GM23248 (cell line): ENCODE results near the gene SDHAF3. TPM values are rescaled to one million over a fixed set of nuclear protein-coding genes. Genes with fewer than 3 reads are reported as not detected.
A peak's percentile ranks its signal among the peaks of the same experiment; 100 is the strongest.

Experiments
- DNase-seq: peaks from one replicate; pipeline ENCODE4 v3.0.0-alpha.2; 2015
- H2AFZ ChIP-seq: fragments of 200-600 bp; sonication (generic); 2 replicates; pipeline ENCODE4 v1.6.1; 2016; ENCODE audit warnings: antibody characterized with exemption
- H3F3A ChIP-seq: fragments of 200-600 bp; sonication (generic); 2 replicates; pipeline ENCODE4 v1.6.1; 2016; ENCODE audit warnings: mild to moderate bottlenecking, antibody characterized with exemption, mixed run types; ENCODE audit not compliant: insufficient read depth
- H3K27ac ChIP-seq: fragments of 200-600 bp; sonication (generic); 2 replicates; pipeline ENCODE4 v1.5.1; 2016; ENCODE audit warnings: mild to moderate bottlenecking
- H3K27me3 ChIP-seq: fragments of 200-600 bp; sonication (generic); replicated peaks from 2 replicates; pipeline ENCODE4 v1.6.1; 2016; ENCODE audit warnings: mild to moderate bottlenecking; ENCODE audit not compliant: insufficient read depth
- H3K36me3 ChIP-seq: fragments of 200-600 bp; sonication (generic); 2 replicates; pipeline ENCODE4 v1.6.1; 2016; ENCODE audit warnings: low read depth, mild to moderate bottlenecking
- H3K4me1 ChIP-seq: fragments of 200-600 bp; sonication (generic); 2 replicates; pipeline ENCODE4 v1.6.1; 2016; ENCODE audit warnings: mild to moderate bottlenecking; ENCODE audit not compliant: insufficient read depth
- H3K4me2 ChIP-seq: fragments of 200-600 bp; sonication (generic); one replicate; pipeline ENCODE4 v1.6.1; 2016; ENCODE audit warnings: mild to moderate bottlenecking; ENCODE audit not compliant: unreplicated experiment
- H3K4me3 ChIP-seq: fragments of 200-600 bp; sonication (generic); 2 replicates; pipeline ENCODE4 v1.5.1; 2016; ENCODE audit warnings: mild to moderate bottlenecking
- H3K79me2 ChIP-seq: fragments of 200-600 bp; sonication (generic); 2 replicates; pipeline ENCODE4 v1.6.1; 2016; ENCODE audit warnings: mild to moderate bottlenecking; ENCODE audit not compliant: insufficient read depth
- H3K9ac ChIP-seq: fragments of 200-600 bp; sonication (generic); 2 replicates; pipeline ENCODE4 v1.6.1; 2016; ENCODE audit warnings: mild to moderate bottlenecking
- H3K9me2 ChIP-seq: fragments of 200-600 bp; sonication (generic); 2 replicates; pipeline ENCODE4 v1.6.1; 2016; ENCODE audit warnings: mixed run types, mild to moderate bottlenecking, moderate library complexity; ENCODE audit not compliant: insufficient read depth
- H3K9me3 ChIP-seq: fragments of 200-600 bp; sonication (generic); one replicate; pipeline ENCODE4 v1.6.1; 2017; ENCODE audit warnings: low read depth
- H4K20me1 ChIP-seq: fragments of 200-600 bp; sonication (generic); 2 replicates; pipeline ENCODE4 v1.6.0; 2016; ENCODE audit not compliant: insufficient read depth
- EZH2 ChIP-seq: fragments of 200-600 bp; sonication (generic); IDR thresholded peaks from 2 replicates; pipeline ENCODE4 v1.6.1; 2018; ENCODE audit warnings: antibody characterized with exemption, mild to moderate bottlenecking; ENCODE audit not compliant: insufficient read depth, poor library complexity, severe bottlenecking
- EZH2phosphoT487 ChIP-seq: fragments of 200-600 bp; sonication (generic); IDR thresholded peaks from 2 replicates; pipeline ENCODE4 v1.6.1; 2018; ENCODE audit warnings: antibody characterized with exemption, moderate library complexity, mild to moderate bottlenecking, low read depth; ENCODE audit not compliant: insufficient read depth
- WGBS, 2 experiments: methylation state at CpG; one replicate each; pipeline ENCODE4 v1.1.6; 2015 to 2017; ENCODE audit warnings: low lambda C conversion rate in 2 of 2, low coverage in 1 of 2; ENCODE audit errors: missing lambda C conversion rate in 2 of 2; 5-methylcytosine and 5-hydroxymethylcytosine counted together
- in situ Hi-C: fragments of 300-500 bp; cut with MboI; formaldehyde crosslinking; loops from 2 replicates; pipeline ENCODE4 v1.15.0; 2020
- polyA plus RNA-seq: library from polyadenylated mRNA; unstranded; fragments of >200 nt; fragmentation: Nextera tagmentation; extraction: Ambion mirVana; gene quantifications from 2 replicates; pipeline ENCODE4 v1.2.1, GENCODE V29; 2016
- total RNA-seq: library from RNA; depleted of rRNA; stranded (reverse); fragments of >200 nt; shearing (Covaris generic); gene quantifications from 2 replicates; pipeline ENCODE4 v1.2.3, GENCODE V29; 2014

SDHAF3 gene
- total and polyA plus RNA-seq, 2 experiments from 2014 or later = 6.3 to 34.0 TPM

DNA sequence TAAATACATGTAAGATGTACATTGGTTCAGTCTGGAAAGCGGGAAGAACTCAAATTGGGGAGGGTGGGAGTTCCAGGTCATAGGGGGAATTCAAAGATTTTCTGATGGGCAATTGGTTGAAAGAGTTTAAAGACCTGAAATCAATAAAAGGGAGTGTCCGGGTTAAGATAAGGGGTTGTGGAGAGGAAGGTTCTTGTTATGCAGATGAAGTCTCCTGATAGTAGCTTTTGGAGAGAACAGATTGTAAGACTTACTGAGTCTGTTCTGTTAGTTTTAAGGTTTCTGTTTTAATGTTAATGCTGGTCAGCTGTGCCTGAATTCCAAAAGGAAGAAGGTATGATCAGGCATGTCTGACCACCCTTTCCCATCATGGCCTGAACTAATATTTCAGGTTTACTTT lies 48.8 kb downstream of the SDHAF3 start:
- DNase-seq = no peak
- Histone ChIP-seq H4K20me1 (no peaks in the 10 kb centered on the region), H2AFZ (no peak overlapping the region), H3K4me1 (no peaks in the 10 kb centered on the region), H3F3A (no peaks in the 10 kb centered on the region), H3K9me2 (no peaks in the 10 kb centered on the region), H3K79me2 (no peaks in the 10 kb centered on the region), H3K36me3 (no peaks in the 10 kb centered on the region), H3K27me3 (no peaks in the 10 kb centered on the region), H3K9me3 (no peaks in the 10 kb centered on the region), H3K27ac (no peak overlapping the region), H3K4me2 (no peak overlapping the region), H3K4me3 (no peak overlapping the region), H3K9ac (no peak overlapping the region)
- in situ Hi-C loops = no loop called here
- WGBS, 2 experiments = 96% methylated on average over 2 of the region's 2 CpGs
- TF ChIP-seq EZH2 (no peak), EZH2phosphoT487 (no peak)

DNA sequence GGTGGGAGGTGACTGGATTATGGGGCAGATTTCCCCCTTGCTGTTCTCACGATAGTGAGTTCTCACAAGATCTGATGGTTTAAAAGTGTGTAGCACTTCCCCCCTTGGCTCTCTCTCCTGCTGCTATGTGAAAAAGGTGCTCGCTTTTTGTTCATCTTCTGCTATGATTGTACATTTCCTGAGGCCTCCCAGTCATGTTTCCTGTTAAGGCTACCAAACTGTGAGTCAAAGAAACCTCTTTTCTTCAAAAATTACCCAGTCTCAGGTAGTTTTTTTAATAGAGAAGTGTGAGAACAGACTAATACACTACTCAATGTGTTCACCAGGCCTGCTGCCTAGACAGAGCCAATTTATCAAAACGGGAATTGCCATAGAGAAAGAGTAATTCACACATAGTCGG lies 49.7 kb downstream of the SDHAF3 start:
- H4K20me1 ChIP-seq = no peaks in the 10 kb centered on the region
- H2AFZ ChIP-seq = no peak overlapping the region
- TF ChIP-seq EZH2phosphoT487 (no peak), EZH2 (no peak)
- H3K79me2 ChIP-seq = no peaks in the 10 kb centered on the region
- no peak overlapping the region for H3K4me2 ChIP-seq
- DNase-seq = no peak
- no peaks in the 10 kb centered on the region for H3K4me1 ChIP-seq
- 83 to 86% methylated on average over 4 of the region's 4 CpGs for WGBS, 2 experiments
- H3K9me2 ChIP-seq = no peaks in the 10 kb centered on the region
- no peak overlapping the region for H3K4me3 ChIP-seq
- H3K27ac ChIP-seq = no peak overlapping the region
- no peaks in the 10 kb centered on the region for H3K9me3 ChIP-seq
- H3K9ac ChIP-seq = no peak overlapping the region
- in situ Hi-C loops = no loop called here
- H3K36me3 ChIP-seq = no peaks in the 10 kb centered on the region
- H3F3A ChIP-seq = no peaks in the 10 kb centered on the region
- H3K27me3 ChIP-seq = no peaks in the 10 kb centered on the region

DNA sequence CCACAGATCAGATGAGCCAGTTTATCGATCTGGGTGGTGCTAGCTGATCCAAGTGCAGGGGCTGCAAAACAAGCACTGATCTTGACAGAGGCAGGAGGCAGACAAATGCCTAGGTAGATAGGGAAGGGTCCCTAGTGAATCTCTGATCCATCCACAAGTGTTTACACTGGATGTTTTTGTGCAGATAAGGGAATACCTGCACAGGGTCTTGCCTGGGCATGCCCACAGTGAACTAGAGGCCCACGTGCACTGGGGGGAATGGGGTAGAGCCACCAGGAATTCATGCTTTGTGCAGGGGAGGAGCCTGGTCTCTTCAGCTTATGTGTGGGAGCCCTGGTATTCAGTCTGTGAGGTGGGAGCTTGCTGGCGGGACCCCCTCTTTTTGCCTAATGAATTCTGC lies 50.3 kb downstream of the SDHAF3 start:
- in situ Hi-C loops = no loop called here
- H3K27ac ChIP-seq = no peak overlapping the region
- H3K9me2 ChIP-seq = no peaks in the 10 kb centered on the region
- no peaks in the 10 kb centered on the region for H3K9me3 ChIP-seq
- no peak overlapping the region for H3K9ac ChIP-seq
- 62 to 64% methylated on average over 3 of the region's 3 CpGs for WGBS, 2 experiments
- H3K4me1 ChIP-seq = no peaks in the 10 kb centered on the region
- H4K20me1 ChIP-seq = no peaks in the 10 kb centered on the region
- TF ChIP-seq EZH2 (no peak), EZH2phosphoT487 (no peak)
- no peaks in the 10 kb centered on the region for H3K27me3 ChIP-seq
- no peaks in the 10 kb centered on the region for H3K36me3 ChIP-seq
- no peak overlapping the region for H3K4me2 ChIP-seq
- H2AFZ ChIP-seq = no peak overlapping the region
- no peaks in the 10 kb centered on the region for H3K79me2 ChIP-seq
- no peak overlapping the region for H3K4me3 ChIP-seq
- no peaks in the 10 kb centered on the region for H3F3A ChIP-seq
- DNase-seq = no peak

DNA sequence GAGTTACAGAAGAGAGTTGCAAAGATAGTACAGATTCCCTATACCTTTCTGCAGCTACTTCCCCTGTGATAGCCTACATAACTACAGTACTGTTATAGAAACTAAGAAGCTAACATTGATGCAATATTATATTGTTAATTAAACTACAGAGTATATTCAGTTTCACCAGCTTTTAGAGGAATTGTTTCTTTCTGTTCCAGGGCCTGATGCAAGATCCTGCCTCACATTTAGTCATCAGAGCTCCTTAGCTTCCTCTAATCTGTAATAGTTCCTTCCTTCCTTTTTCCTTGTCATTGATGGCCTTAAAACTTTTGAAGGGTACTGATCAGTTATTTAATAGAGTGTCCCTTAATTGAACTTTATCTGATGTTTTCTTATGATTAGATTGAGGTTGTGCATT lies 56.8 kb downstream of the SDHAF3 start:
- Histone ChIP-seq H3K79me2 (no peaks in the 10 kb centered on the region), H3K9me2 (no peaks in the 10 kb centered on the region), H3K9me3 (no peaks in the 10 kb centered on the region), H3K4me3 (no peak overlapping the region), H3K27me3 (no peaks in the 10 kb centered on the region), H4K20me1 (no peaks in the 10 kb centered on the region), H3K27ac (no peak overlapping the region), H3K9ac (no peak overlapping the region), H3K4me1 (peaks cover 3% of the 10 kb centered on the region), H2AFZ (peak overlapping the region; percentile 37), H3F3A (no peaks in the 10 kb centered on the region), H3K36me3 (no peaks in the 10 kb centered on the region), H3K4me2 (no peak overlapping the region)
- TF ChIP-seq EZH2 (no peak), EZH2phosphoT487 (no peak)
- in situ Hi-C loops = no loop called here
- DNase-seq = peak; percentile 46

DNA sequence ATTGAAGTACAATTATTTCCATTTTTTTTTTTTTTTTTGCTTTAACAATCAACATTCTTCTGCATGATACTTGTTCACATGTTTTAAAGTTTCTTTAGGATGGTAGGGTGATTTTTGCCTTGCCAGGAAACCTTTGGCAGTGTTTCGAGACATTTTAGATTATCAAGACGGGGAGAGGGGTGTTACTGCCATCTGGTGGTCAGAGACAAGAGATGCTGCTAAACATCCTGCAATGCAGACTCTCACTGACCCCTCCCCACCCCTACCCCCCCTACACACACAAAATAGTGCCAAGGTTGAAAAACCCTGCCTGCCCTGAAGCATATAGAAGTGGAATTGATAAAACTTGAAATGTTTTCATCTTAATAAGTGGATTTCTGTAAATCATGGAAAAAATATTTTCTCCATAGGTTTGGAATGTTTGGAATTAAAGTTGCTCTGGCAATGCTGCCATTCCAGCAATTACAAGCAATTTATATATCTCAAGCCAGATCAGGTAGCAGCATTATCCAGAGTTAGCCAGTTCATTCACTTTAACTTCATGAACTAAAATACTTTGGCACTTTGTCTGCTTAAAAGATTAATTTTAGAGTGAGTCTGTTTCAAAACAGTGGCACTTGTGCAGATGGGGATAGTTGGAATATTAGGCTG lies 62.1 kb downstream of the SDHAF3 start:
- DNase-seq = peak; percentile 69
- H3K36me3 ChIP-seq = no peaks in the 10 kb centered on the region
- H3K4me3 ChIP-seq = no peak overlapping the region
- 2 to 13% methylated on average over 2 of the region's 2 CpGs for WGBS, 2 experiments
- H3K27me3 ChIP-seq = no peaks in the 10 kb centered on the region
- H3K4me1 ChIP-seq = peaks cover 4% of the 10 kb centered on the region
- no peaks in the 10 kb centered on the region for H3K79me2 ChIP-seq
- peak overlapping the region; percentile 62 for H2AFZ ChIP-seq
- TF ChIP-seq EZH2phosphoT487 (no peak), EZH2 (no peak)
- no peaks in the 10 kb centered on the region for H3K9me3 ChIP-seq
- no peak overlapping the region for H3K9ac ChIP-seq
- in situ Hi-C loops = no loop called here
- H4K20me1 ChIP-seq = no peaks in the 10 kb centered on the region
- H3K9me2 ChIP-seq = no peaks in the 10 kb centered on the region
- no peak overlapping the region for H3K27ac ChIP-seq
- no peaks in the 10 kb centered on the region for H3F3A ChIP-seq
- H3K4me2 ChIP-seq = peak overlapping the region; percentile 47
